ENCODE results near the gene PHF20.
"Not testable (repeated sequence)": the region's sequence is repeated elsewhere in the genome, so short reads cannot be mapped to it uniquely, and the experiment has no call there.

PHF20 gene

DNA sequence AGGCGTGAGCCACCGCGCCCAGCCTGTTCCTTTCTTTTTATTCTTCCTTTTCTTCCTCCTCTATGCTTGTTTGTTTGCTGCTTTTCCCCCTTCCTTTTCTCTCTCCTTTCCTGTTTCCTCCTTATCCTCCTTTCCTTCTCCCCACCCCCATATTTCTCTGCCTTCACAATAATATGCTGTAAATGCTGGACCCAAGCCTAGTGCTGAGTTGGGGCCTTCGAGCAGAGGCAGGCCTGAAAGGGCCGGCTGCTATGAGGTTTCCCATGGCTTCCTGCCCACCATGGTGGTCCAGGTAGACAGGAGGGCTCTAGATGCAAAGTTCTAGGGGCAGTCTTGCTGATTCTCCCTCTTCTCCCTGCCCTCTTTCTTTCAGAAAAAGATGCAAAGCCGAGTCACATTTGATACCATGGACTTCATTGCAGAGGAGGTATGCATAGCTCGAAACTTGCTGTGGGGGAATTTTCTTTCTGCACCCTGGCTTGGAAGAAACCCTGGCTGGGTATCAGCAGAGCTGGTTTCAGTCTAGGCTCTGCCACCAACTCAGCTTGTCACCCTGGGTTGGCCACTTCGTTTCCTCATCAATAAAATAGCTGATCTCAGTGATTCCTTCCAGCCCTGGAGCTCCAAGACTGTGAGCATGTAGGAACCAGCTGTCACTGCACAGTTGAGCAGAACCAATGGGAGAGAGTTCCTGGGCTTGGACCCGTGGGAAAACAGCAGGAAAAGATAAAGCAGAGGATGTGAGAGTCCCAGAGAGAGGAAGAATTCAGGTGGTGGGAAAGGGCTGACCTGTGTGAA, 204.0 kb downstream of the PHF20 start:
- no peak for DNase-seq (ENCODE audit: low read depth)

DNA sequence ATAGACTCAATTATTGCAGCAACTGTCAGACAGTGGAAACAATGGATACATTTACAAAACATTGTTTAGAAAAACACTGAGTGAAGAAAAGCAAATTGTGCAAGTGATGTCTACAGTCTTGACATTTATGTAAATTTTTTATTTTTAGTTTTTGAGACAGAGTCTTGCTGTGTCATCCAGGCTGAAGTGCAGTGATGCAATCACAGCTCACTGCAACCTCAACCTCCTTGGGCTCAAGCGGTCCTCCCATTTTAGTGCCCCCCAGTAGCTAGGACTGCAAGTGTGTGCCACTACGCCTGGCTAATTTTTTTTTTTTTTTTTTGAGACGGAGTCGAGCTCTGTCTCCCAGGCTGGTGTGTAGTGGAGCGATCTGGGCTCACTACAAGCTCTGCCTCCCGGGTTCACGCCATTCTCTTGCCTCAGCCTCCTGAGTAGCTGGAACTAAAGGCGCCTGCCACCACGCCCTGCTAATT, 206.3 kb downstream of the PHF20 start:
- no peak for DNase-seq (ENCODE audit: low read depth)

DNA sequence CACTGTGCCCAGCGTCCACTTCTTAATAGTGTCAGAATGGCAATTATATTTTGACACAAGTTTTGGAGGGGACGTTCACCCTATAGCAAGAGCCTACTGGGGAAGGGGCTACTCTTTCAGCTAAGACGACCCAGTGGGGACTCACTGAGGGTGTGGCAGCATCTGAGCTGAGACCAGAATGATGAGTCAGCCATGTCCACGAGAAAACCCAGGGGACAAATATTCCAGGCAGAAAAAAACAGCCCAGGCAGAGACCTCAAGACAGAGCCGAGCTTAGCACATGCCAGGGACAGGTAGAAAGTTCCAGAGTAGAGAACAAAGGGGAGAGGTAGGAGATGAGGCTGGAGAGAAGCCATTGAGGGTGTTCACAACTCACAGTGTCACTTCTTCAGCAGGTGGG, 207.7 kb downstream of the PHF20 start:
- no peak for DNase-seq (ENCODE audit: low read depth)

DNA sequence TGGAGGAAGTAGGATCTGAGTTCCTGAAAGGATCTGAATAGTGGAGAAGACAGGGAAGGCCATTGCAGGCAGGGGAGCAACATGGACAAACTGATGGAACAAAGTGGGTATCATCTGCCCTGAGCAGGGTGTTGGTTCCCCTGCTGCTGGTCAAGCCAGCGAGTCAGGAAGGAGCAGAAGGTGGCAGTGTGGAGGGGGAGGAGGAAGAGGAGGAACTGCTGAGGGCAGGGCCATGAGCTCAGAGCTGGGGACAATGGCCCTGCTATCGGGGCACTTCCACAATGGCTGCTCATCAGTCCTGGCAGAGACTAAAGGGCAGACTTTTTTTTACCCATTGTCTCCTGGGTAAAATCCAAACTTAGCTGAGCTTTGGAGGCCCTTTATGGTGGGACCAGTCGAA, 210.2 kb downstream of the PHF20 start:
- DNase-seq (ENCODE audit: low read depth), result no peak

DNA sequence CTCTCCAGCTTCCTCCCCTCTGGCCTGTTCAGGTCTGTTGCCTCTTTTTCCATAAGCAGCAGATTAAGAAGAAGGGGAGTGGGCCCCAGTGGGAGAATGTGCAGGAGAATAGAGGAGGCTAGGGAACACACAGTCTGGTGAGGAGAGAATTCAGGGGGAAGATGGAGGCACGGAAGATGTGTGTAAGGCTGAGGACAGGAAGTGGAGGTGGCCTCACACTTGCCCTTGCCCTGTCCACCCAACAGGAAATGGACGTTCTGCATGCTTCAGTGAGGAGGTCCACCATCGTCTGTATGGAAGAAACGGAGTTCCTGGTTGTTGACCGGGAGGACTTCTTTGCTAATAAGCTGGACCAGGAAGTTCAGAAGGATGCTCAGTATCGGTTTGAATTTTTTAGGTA, 212.6 kb downstream of the PHF20 start:
- no peak for DNase-seq (ENCODE audit: low read depth)

DNA sequence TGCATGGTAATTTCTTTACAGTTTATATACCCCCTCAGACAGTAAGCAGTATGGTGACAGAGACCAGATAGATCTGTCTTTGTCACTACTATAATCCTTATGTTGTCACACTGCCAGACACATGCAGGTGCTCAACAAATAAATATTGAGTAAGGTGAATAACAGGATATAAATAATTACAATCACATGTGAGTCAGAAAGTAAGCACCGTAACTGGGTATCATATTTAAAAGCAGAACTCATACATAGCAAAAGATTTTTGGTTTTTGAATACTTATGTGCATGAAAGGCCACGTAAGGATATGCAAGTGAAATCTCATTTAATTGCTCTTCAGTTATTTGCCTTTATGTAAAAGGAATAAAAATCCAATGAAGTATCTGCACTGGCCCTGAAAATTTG, 214.0 kb downstream of the PHF20 start:
- DNase-seq (ENCODE audit: low read depth), result no peak

DNA sequence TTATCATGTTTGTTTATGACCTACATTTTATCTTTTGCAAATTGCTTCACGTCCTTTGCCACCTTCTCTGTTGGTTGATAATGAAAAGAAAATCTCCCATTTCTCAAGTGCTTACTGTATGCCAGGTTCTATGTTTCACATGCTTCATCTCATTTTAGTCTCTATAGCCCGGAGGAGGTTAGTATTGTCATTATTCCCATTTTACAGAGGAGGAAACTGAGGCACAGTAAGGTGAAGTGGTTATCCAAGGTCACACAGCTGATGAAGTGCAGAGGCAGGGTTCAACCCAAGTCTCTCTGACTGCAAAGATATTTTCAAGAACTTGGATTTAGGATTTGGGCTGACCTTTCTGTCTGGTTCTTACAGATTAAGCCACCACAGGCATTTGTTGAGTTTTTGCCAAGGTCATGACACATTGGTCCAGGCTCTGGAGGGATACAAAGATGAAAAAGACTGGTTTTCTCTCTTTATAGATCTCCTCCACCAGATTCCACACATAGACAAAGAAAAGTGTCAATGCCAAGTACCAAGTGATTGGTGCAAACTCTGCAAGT, 217.2 kb downstream of the PHF20 start:
- DNase-seq (ENCODE audit: low read depth), result no peak

DNA sequence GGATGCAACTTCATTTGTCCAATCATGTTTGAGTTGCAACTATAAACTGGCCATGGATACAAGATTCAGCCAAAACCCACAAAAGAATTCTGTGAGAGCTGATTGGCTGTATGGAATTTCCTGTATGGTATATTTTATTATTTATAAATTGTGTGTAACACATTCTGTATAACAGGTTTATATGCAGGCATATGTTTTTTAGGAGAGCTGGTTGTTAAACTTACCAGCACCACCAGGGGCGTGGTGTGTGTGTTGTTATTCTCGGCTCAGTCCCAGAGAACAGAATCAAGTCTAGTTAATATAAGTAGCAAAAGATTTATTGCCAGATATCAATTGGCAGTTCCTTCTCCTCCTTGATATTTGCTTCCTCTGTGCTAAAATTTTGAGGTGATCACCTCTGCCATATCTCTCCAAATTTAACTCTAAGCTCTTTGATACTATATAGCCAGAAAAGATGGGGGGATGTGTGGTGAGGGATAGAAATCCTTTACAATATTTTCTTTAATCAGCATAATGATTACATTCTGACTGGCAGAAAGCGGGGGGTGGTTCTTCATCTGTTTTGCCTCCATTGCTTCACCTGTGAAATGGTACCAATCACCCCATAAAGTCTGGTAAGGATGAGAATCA, 219.4 kb downstream of the PHF20 start:
- DNase-seq (ENCODE audit: low read depth), result no peak

DNA sequence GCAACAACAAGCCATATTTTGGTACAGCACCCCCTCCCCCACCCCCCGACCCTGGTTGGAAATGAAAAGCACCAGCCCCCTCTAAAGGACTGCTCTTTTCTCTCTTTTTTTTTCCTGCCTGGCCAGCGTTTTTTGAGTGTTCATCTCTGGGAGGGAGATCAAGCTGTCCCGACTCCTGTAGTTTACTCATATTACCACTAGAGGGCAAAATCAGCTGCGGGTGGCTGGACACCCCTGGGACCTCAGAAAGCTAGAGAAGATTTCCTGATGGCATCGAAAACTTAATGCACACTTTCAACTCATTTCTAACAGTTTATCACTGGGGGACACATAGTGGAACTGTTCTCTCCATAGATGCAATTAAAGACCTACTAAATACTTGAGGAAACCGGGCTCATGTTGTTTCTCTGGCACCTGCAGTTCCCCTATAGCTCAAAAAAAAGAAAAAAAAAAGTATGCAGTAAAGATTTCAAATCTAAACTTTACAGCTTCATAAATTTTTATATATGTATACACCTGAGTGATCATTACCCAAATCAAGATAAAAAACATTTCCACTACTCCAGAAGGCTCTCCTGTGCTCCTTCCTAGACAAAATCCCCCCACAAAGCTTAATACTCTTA, 221.0 kb downstream of the PHF20 start:
- DNase-seq (ENCODE audit: low read depth), result no peak

DNA sequence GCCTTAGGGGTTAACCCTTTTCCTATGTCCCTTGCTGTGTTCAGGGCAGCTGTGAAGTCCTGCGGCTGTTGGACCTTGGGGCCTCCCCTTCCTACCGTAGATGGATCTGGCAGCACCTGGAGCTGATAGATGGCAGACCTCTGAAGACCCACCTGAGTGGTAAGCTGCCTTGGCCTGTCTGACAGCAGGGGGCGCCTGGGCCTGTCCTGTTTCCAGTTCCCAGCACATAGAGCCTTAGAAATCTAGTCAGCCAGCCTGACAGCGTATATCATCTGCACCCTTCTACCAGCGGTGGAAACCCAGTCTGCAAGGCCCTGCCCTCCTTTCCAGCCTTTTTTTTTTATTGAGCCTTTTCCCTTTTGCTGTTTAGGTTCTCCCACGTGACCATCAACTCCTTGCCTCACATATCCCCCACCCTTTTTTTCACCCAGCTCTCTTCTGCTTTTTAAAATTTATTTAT, 223.2 kb downstream of the PHF20 start:
- DNase-seq (ENCODE audit: low read depth), result peak; percentile 54

DNA sequence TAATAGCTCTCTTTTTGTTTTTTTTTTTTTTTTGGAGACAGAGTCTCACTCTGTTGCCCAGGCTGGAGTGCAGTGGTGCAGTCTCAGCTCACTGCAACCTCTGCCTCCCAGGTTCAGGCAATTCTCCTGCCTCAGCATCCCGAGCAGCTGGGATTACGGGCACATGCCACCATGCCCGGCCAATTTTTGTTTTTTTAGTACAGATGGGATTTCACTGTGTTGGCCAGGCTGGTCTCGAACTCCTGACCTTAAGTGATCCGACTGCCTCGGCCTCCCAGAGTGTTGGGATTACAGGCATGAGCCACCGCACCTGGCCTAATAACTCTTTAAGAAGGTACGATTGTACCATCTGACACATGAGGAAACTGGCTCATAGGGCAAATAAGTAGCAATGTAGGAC, 224.7 kb downstream of the PHF20 start:
- not testable (repeated sequence) for DNase-seq (ENCODE audit: low read depth)

All from GM04504 (cell line).